ENCODE results near the gene FAM193B.

DNA sequence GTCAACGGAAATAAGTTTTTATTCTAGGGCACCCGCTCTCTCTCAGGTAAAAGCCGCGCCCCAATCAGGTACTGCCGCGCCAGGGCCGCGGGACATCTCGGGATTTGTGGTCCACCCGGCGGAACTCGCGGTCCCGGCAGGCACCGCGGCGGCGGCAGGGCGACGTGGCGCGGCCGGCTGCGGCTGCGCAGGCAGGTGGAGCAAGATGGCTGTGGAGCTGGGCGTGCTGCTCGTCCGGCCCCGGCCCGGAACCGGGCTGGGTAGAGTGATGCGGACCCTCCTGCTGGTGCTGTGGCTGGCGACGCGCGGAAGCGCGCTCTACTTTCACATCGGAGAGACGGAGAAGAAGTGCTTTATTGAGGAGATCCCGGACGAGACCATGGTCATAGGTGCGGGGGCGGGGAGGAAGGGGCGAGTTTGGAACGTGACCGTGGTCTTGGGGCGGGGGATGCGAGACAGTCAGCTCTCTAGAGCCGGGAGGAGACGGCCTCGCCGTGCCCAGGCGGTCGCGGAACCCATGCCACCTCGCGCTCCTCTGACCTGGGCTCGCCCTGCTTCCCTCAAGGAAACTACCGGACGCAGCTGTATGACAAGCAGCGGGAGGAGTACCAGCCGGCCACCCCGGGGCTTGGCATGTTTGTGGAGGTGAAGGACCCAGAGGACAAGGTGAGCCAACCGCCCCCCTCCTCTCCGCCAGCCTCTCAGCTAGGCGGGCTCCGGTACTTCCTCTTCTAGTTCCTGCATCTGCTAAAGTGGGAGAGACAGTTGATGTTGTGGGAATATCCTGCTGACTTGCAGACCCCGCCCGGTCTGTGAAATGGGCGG, 37.9 kb upstream of the FAM193B start, which contains the start of gene TMED9:
- TF ChIP-seq TAF1 (IDR thresholded peaks at IDR 0.05; ENCODE audit: borderline replicate concordance, insufficient read depth, low read length) (peak; percentile 86; the same call in 1 of the 2 replicates), POLR2AphosphoS5 (IDR thresholded peaks at IDR 0.05; ENCODE audit: low read depth, low read length) (peak; percentile 87), SIN3A (IDR thresholded peaks at IDR 0.05; ENCODE audit: borderline replicate concordance, insufficient read depth, low read length) (no peak; the same call in 1 of the 2 replicates), FOXP2 (optimal IDR thresholded peaks at IDR 0.05; ENCODE audit: borderline replicate concordance, extremely low read depth, extremely low read length, insufficient read depth) (peak; percentile 81)
- TF ChIP-seq, protein P1, sequence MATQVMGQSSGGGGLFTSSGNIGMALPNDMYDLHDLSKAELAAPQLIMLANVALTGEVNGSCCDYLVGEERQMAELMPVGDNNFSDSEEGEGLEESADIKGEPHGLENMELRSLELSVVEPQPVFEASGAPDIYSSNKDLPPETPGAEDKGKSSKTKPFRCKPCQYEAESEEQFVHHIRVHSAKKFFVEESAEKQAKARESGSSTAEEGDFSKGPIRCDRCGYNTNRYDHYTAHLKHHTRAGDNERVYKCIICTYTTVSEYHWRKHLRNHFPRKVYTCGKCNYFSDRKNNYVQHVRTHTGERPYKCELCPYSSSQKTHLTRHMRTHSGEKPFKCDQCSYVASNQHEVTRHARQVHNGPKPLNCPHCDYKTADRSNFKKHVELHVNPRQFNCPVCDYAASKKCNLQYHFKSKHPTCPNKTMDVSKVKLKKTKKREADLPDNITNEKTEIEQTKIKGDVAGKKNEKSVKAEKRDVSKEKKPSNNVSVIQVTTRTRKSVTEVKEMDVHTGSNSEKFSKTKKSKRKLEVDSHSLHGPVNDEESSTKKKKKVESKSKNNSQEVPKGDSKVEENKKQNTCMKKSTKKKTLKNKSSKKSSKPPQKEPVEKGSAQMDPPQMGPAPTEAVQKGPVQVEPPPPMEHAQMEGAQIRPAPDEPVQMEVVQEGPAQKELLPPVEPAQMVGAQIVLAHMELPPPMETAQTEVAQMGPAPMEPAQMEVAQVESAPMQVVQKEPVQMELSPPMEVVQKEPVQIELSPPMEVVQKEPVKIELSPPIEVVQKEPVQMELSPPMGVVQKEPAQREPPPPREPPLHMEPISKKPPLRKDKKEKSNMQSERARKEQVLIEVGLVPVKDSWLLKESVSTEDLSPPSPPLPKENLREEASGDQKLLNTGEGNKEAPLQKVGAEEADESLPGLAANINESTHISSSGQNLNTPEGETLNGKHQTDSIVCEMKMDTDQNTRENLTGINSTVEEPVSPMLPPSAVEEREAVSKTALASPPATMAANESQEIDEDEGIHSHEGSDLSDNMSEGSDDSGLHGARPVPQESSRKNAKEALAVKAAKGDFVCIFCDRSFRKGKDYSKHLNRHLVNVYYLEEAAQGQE (IDR thresholded peaks at IDR 0.05; ENCODE audit: insufficient read depth in 1 of 2, low read depth in 2 of 2, low read length in 2 of 2): no peak
